SH-SY5Y (cell line): ENCODE results near the gene SMIM13.

Source experiments
- GATA2 ChIP-seq: IDR thresholded peaks from 2 replicates; pipeline ENCODE4 v1.6.1; 2011; ENCODE audit warnings: mild to moderate bottlenecking, low read depth, low read length
- GATA3 ChIP-seq: IDR thresholded peaks from 2 replicates; pipeline ENCODE4 v1.6.1; 2011; ENCODE audit warnings: low read depth, mild to moderate bottlenecking, low read length, moderate library complexity

Gene SMIM13

DNA sequence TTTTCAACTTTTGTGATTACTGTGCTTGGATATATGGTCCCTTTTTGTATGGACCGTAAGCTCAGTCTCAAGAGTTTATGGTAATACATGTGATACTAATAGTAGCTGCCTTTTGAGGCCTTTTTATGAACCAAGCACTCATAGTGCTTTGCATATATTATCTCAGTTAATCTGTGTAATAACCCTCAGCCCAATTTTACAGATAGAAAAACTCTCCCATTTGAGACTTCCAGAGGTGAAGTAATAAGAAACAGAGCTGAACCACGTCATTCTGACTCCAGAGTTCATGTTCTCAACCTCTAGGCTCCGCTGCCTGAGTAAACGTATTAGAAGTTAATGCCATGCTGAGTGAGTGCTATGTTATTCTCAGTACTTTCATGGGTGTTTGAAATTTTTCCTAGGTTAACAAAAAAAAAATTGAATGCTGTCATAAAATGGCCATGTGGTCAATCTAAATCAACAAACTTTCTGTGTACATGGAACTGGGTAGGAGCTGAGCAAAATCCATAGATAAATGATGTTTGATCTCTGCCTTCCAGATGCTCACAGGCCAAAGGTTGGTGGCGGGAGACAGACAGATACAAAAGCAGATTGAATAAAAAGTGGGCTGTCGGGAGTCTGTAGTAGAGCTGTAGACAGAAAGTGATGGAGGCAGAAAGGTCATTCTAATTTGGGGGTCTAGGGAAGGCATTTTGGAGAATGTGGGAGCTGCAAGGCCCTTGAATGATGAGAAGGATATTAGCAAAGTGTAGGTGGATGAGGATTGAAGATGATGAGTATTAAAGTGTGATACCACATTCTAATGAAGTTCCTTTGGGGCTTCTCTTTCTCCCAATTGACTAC lies 26.9 kb upstream of the SMIM13 start:
- no peak for TF ChIP-seq GATA3
- no peak for TF ChIP-seq GATA2

DNA sequence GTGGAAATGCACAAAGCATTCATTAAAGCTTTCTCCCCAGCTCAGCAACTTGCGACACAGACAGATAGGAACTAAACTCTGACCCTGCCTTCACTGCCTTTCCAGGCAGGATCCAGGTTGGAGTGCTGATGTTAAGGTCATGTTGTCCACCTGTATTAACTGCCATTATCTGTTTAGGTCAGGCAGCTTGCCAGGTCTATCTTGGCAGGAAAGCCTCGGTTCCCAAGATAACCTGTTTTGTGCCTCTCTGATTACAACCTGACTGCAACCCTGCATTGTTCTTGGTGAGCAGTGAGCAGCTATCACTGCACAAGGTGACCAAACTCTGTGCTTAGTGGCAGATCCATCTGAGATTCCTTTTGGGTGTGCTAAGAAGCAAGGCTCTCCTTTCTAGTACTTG lies 26.3 kb upstream of the SMIM13 start:
- no peak for TF ChIP-seq GATA3
- no peak for TF ChIP-seq GATA2

DNA sequence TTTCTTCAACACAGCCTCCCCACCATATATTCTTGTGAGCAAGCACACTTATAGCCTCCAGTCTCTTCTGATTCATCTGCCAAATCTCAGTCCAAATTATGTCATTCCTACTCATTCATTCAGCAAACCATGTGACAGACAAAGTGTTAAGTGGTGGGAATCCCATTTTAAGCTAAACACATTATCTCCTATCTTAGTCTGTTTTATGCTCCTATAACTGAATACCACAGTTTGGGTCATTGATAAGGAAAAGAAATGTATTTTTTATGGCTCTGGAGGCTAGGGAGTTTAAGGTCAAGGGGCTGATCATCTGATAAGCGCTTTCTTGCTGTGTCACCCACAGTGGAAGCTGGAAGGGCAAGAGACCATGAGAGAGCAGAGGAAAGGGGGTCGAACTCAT lies 23.9 kb upstream of the SMIM13 start:
- TF ChIP-seq GATA3 (no peak), GATA2 (no peak)

DNA sequence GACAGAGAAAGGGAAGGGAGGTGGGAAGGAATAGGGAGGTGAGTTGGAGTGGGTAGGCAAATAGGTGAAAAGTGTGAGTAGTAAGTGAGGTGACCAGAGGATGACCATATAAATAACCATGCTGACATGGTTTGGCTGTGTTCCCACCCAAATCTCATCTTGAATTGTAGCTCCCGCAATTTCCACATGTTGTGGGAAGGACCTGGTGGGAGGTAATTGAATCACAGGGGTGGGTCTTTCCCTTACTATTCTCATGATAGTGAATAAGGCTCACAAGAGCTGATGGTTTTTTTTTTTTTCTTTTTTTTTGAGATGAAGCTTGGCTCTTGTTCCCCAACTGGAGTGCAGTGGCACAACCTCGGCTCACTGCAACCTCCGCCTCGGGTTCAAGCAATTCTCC lies 21.5 kb upstream of the SMIM13 start:
- TF ChIP-seq GATA3 (no peak), GATA2 (no peak)

DNA sequence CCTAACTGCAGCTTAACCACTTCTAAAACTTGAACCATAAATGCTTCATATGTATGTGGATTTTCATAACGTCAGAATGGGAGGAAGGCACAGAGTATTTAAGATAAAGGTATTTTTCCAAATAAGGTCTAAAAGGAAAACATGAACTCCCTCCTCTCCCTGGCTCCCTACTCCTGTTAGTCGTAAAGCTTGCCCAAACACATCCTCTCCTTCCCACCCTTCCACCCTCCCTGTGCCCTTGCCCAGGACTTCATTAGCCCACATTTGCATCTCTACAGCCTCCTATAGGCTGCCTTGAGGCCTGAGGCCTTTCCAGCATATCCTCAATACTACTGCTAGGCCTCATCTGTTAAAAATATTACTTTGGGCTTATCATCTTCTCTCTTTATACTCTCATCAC lies 17.1 kb upstream of the SMIM13 start:
- TF ChIP-seq GATA3 (no peak), GATA2 (no peak)

DNA sequence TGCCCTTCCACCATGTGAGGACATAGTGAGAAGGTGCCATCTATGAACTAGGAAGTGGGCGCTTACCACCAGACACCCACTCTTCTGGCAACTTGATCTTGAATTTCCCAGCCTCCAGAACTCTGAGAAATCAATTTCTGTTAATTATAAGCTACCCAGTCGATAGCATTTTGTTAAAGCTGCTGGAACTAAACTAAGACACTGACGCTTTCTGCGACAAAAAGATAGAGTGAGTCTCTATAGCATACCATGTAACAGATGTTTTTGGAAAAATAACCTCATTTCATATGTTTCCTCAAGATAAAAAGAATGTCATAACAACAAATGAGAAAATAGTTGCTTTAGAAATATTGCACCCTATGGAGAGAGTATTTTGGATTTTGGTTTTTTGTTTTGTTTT lies 15.4 kb upstream of the SMIM13 start:
- no peak for TF ChIP-seq GATA2
- no peak for TF ChIP-seq GATA3

DNA sequence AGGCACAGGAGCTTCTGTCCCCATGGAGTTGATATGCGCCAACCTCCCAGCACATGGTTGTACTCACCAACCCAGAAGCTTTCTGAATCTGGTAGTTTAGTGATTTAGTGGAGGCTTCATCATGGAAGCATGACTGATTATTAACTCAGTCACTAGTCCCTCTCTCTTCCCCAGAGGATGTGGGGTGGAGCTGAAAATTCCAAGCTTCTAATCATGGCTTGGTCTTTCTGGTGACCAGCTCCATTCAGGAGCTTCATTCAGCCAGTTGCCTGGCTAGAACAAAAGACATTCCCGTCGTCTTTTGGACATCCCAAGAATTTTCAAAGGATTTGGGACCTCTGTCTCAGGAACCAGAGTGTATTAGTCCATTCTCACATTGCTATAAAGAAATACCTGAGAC lies 13.3 kb upstream of the SMIM13 start:
- TF ChIP-seq GATA3, result no peak
- TF ChIP-seq GATA2, result no peak

DNA sequence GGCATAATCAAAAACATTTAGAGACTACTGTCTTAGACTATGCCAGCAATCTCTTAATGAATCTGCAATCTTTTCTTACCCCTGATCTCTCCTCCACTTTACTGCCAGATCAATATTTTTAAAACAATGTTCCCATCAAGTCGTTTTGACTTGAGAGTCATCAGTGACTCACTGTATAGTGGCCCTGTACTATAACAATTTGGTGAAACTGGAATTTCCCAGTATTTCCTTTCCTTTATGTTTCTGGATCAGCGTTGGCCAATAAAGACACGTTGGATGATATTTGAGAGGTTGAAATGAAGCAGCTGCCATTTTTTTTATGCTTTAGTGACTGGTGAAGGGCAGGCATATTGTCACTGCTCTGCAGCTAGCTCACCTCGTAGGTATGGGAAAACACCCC lies 10.1 kb upstream of the SMIM13 start:
- TF ChIP-seq GATA3, result no peak

DNA sequence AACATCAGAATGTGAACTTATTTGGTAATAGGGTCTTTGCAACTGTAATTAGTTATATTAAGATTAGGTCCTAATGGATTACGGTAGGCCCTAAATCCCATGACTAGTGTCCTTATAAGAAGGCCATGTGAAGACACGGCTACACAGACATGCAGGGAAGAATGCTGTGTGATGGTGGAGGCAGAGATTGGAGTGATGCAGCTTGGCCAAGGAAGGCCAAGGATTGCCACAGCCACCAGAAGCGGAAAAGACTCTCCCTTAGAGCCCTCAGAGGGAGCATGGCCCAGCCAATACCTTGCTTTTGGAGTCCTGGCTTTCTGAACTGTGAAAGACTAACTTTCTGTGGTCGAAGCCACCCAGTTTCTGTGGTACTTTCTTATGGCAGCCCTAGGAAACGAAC lies 9.7 kb upstream of the SMIM13 start:
- TF ChIP-seq GATA3, result no peak
- TF ChIP-seq GATA2, result no peak

DNA sequence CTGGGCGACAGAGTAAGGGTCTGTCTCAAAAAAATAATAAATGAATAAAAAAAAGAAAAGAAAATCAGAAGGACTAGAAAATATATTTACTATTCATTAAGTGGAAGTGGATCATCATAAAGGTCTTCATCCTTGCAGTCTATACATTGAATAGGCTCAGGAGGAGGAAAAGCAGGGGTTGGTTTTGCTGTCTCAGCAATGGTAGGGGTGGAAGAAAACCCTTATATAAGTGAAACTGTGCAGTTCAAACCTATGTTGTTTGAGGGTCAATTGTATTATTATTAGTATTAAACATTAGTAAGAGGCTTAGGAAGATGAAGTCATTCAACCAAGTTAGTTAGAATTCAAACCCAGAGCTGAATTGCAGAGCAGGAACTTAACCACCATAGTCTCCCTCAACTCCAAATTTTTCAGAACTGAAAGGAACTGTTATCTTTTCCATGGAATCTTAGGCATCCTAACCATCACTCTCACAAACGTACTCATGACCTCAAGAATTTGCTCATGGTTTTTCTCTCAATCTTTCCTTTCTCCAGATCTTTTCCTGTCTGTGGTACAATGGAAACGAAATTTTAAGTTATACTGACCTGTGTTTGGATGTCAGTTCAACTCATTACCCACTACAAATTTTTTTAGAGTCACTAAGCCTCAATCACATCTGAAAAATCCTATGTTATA lies 7.7 kb upstream of the SMIM13 start:
- TF ChIP-seq GATA3 (no peak), GATA2 (no peak)

DNA sequence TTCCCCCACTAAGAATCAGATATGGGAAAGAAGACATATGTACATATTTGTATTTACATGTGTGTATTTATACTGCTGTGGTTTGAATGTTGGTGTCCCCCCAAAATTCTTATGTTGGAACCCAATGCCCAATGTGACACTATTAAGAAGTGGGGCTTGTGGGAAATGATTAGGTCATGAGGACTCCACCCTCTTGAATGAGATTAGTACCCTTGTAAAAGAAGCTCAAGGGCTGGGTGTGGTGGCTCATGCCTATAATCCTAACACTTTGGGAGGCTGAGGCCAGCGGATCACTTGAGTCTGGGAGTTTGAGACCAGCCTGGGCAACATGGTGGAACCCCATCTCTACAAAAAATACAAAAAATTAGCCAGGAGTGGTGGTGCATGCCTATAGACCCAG lies 3.9 kb upstream of the SMIM13 start:
- TF ChIP-seq GATA3 (no peak), GATA2 (no peak)

DNA sequence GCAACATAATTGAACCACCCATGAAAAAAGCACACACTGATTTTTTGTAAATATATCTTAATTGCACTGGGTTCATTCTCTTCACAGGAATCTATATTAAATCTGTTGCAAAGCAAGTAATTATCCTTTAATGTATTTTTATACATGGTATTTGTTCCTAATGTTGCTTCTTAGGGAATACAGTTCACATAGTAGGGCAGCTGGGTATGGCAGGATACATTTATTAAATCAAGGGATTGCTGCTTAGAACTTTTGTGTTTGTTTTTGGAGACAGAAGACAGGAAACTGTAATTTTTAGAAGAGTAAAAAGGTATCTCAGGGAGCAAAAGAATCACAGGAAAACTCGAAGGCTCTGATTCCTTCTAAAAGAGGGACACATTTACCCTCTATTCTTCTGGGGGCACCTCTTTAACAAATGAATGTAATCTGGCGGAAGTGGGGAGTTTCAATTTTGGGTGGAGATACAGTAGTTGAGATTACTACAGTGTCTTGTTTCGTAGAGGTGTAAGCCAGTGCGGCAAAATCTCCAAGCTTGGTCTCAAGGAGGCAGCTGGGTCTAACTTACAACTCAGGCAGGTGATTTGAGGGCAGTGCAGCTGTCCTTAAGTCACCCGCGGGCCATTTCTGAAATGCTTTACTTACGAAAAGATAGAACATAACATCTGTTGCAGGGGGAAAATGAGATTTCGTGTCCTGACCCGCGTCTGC lies 812 bp upstream of the SMIM13 start:
- TF ChIP-seq GATA3 (no peak), GATA2 (no peak)

DNA sequence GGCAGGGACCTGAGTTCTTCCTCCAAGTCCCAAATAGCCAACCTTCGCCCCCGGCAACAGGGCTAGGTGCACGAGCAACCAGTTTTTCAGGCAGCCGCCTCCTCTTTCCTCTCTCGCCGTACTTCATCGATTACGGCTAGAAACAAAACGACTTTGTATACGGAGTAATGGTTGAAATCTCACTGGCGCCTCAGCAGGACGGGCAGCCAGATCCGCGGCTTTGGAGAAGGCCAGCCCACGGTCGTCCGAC lies 333 bp upstream of the SMIM13 start:
- TF ChIP-seq GATA3, result no peak
- TF ChIP-seq GATA2, result no peak

DNA sequence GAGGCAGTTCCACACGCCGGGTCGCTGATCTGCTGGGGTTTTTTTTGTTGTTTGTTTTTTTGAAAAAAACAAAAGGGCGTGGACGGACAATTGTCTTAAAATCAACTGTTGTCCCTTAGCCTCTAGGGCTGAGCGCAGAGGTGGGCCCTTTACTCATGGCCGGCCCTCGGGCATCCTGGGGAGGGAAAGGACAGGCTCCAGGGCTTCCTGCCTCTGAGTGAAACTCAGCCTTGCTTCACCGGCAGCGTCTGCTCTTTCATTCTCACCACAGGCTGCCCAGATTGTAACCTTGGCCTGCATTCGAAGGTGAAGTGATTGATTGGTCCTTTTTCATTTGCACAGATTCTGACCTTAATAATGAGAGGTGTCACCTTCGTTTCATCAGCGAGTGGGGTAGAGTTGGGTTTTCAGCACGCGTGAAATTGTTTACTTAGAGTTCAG lies 797 bp downstream of the SMIM13 start:
- TF ChIP-seq GATA3 (no peak), GATA2 (no peak)

DNA sequence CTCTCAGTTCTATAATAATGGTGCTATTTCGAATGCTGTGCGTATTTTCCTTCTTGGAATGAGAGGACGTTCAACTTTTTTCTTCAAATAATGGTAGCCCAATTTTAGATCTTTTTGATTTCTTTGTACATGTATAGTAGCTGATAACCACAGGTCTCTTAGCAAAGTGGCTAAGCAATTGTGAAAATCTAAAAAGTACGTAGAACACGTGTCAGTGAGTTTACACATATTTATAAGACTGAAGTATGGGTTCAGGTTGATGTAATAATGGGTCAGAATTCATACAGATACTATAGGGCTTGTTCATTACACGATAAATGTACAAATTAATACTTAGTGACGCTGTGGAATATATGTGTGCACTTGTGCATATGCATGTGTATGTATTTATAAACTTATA lies 1.3 kb downstream of the SMIM13 start:
- TF ChIP-seq GATA3 (no peak), GATA2 (no peak)
